GM19239 (cell line): ENCODE measurements around the gene ZNF23.
"Not testable (repeated sequence)": the region's sequence is repeated elsewhere in the genome, so short reads cannot be mapped to it uniquely, and the experiment has no call there.

Experiments
- DNase-seq: peaks from one replicate; pipeline ENCODE4 v3.0.0; 2011; ENCODE audit warnings: low spot score; ENCODE audit not compliant: insufficient read length
- FAIRE-seq: peaks from 2 replicates; lab custom pipeline; 2011; peaks lifted over from hg19 to GRCh38; lab: Jason Lieb, UNC

The ZNF23 gene

DNA sequence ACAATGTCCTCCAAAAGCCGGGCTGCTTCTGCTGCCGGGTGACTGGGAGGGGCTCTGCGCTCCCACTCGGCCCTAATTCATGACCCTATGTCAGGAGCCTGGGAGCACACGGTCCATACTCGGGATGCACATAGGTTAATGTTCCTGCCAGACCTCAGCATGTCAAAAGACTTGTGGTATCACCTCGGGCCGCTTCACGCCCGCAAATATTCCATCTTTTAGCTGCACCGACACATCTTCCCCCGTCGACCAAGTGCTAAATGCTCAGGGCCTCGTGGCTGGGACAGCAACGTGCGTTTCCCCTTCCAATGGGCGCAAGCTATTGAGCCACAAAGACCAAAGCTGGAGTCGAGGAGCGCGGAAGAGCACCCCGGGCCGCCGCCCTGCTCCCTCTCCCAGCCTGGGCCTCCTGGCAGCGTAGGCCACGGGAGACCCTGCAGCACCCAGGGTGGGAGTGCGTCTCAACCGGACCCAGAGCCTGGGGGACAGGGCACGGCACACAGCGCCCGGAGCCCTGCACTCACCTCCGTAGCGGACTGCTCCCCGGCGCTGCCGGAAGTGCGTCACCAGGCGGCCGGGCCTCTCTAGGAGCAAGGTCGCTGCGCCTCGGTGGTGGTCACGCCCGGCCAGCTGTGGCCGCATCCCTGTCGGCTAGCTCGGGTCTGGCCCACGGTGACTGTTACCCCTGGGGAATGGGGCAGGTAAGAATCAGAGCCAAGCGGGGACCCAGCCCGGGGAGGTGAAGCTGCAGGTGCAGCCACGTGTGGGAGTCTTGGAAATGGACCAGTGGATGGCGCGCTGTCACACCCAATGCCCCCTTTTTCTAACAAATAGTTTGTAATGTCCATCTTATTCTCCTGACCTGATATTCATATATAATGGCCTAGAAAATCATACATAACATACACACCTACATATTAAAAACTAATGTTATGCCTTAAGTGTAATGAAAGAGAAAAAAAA, at the start of gene ZNF23:
ZNF23 (minus strand) TSS at position 562 of the 963 bp plus-strand sequence. CDS start 5,451 bp downstream, outside the sequence.
- peak; percentile 94 for DNase-seq
- peak; percentile 87 for FAIRE-seq

DNA sequence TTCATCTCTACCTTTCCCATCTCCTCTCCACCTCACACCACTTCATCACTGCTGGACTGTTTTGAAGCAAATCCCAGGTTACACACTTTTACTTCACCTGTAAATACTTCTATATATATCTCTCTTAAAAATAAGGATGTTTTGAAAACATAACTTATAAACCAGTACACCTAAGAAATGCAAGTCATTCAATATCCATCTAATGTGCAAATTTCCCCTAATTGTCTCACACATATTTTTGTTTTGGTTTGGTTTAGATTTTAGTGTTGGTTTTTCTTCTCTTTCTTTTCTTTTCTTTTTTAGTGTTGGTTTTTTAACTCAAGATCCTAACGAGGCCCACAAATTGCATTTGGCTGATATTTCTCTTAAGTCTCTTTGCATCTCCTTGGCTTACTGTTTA, 45.0 kb upstream of the ZNF23 start:
- FAIRE-seq (no peak), DNase-seq (no peak)

DNA sequence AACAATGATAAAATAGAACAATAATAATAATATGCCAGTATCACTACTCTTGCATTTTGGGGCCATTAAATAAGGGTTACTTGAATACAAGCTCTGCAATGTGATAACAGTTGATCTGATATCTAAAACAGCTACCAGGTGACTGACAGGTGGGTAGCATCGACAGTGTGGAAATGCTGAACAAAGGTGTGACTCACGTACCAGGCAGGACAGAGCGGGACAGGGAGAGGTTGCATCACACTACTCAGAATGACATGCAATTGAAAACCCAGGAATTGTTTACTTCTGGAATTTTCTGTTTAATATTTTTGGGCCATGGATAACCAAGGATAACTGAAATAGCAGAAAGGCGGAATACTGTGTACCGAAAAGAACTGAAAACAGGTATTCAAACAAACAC, 42.9 kb upstream of the ZNF23 start:
- FAIRE-seq: no peak
- no peak for DNase-seq

DNA sequence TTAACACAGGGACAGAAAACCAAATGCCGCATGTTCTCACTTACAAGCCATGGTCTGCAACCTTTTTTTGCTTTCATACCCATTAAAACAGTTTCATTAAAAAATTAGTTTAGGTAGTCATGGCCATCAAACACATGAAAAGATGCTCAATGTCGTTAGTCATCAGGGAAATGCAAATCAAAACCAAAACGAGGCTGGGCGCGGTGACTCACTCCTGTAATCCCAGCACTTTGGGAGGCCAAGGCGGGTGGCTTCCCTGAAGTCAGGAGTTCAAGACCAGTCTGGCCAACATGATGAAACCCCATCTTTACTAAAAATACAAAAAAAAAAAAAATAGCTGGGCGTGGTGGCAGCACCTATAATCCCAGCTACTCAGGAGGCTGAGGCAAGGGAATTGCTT, 42.0 kb upstream of the ZNF23 start:
- not testable (repeated sequence) for FAIRE-seq, DNase-seq

DNA sequence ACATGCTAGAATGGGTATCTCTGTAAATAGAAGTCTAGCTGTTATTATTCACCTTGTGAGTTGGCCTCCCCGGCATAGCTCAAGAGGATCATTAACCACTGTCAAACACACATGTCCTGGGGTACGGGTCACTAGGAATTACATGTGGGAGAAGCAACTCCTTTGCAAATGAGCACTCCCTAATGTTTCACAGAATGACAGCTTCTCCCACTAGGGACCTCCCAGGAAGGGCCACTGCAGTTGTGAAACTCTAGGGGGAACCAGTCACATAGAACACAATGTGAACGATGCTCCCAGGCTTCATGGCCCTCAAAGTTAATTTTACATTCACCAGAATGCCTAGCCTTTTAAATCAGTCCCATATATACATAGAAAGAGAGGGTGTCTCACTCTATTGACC, 39.5 kb upstream of the ZNF23 start:
- DNase-seq (no peak), FAIRE-seq (no peak)

DNA sequence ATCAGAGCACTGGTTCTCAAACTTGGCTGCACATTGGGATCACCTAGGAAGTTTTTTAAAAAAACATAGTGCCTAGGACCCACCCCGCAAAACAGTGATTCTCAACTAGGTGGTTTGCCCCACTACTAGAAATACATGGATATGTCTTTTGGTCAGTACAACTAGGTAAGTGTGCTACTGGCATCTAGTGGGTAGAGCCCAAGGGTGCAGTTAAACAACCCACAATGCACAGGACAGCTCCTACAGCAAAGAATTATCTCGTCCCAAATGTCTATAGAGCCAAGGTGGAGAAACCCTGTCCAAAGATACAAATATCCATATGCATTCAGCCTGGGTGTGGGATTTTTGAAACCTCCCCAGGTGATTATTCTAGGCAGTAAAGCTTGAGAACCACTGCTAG, 38.9 kb upstream of the ZNF23 start:
- no peak for FAIRE-seq
- DNase-seq: no peak

DNA sequence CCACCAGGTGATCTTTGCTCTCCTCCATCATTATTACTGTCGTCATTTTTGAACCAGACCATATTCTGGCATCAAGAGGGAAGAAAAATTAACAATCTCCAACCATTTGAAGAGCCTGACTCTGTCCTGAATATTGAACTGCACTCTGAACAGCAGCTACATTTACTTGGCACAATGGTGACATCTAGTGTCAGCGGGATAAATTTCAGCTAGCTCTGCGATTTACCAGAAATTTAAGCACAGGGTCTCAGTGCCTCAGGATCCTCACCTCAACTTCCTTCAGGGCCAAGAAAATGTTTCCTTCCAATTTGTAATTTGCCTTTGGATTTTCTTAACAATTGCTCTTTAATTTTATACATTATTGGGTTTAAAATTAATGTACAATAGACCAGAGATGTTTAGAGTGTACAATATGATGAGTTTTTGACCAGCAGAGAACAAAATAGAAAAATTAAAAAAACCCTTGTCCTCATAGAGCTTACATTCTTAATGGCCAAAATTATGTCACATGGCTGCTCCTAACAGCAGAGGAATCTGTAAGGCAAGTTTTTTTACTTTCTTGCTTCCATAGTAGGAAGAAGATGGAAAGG, 37.8 kb upstream of the ZNF23 start:
- DNase-seq: peak; percentile 40
- FAIRE-seq: peak; percentile 86

DNA sequence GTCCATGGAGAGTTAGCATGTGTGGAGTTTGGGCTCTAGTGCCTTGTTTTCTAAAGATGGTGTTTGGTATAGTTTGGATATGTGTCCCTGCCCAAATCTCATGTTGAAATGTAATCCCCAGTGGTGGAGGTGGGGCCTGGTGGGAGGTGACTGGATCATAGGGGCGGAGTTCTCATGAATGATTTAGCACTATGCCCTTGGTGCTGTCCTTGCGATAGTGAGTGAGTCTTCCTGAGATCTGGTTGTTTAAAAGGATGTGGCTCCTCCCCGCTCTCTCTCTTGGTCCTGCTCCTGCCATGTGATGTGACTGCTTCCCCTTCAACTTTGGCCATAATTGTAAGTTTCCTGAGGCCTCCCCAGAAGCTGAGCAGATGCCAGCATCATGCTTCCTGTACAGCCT, 36.0 kb upstream of the ZNF23 start:
- FAIRE-seq (no peak), DNase-seq (no peak)

DNA sequence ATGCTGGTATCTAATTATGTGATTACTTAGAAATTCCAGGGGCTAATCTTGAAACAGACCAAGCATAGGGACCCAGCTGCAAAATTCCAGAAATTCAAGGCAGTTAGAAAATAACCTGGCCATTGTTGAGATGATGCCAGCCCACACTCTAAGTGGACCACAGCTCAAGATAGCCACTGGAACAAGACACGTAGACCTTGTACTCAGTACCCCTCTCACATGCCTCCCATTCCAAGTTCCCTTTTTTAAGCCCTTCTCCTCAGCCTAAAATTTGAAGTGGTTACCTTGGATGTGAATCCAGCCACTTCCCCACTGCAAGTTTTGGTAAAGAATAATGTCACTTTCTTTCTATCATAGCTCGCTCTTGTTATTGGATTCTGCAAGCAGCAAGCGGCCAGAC, 31.2 kb upstream of the ZNF23 start:
- no peak for FAIRE-seq

DNA sequence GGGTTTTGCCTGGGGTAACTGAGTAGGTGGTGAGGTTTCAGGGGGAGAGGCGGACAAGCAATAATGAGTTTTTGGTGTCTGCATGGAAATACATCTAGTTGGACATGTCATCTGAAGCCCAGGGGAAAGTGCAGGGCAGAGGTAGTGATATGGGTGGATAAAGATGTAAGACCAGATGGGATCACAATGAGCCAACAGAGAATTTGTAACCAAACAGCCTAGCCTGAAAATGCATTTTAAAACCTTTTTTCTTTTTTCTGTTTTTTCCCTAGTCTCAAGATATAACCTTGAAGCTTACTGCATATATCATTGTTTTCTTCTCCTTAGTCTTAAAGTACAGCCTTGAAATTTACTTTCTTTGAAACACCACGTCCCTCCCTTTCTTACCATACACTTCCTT, 30.7 kb upstream of the ZNF23 start:
- FAIRE-seq (no peak), DNase-seq (no peak)

More for the DNA sequence above, 31.2 kb upstream of the ZNF23 start:
- no peak for DNase-seq

DNA sequence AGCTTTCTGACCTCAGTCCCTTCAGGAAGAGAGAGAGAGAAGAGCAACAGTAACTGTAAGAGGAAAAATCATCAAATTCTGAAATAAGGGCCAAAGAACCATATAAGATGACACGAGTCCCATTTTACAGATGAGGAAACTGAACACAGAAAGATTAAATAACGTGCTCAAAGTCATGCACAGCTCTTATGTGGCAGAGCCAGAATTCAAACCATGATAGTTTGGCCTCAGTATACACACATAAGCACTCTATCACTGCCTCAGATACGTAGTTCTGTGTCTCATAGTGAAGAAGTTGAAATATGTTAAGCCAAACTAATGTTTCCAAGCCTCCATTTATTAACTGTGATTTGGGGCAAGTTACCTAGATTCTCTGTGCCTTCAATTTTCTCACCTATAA, 29.0 kb upstream of the ZNF23 start:
- FAIRE-seq (no peak), DNase-seq (no peak)

DNA sequence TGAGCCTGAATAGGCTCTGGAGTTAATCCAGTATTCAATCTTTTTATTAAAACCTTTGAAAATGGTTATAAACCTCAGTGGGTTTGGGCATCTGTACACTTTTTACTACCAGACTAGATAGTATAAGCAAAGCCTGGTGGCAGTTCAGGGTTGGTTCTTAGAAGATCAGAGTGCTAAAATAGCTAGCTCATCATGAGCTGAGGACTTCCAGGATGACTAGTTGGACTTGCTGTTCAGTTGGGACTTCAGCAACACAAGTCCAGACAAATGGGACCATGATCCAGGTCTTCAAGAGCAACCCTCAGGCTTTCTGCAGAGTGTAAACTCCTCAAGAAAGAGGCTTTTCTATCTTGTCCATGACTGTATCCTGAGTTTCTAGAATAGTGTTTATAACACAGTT, 28.3 kb upstream of the ZNF23 start:
- no peak for FAIRE-seq

DNA sequence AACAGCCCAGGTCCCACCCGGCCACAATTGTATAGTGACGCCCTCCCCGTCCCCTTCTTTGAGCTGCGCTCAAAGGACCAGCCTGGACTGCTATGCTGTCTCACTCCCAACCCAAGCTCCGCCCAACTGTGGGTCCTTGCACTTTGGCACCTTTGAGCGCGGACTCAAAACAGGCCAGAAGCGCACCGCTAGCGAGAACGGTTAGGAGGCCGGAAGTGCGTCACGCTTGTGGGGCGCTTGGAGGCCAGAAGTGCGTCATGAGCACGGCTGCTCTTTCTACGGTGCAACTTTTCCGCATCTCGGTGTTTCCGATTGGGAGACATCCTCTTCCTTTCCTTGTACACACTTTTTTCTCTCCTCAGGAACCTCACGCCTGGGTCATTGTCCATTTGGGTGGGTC, 27.1 kb upstream of the ZNF23 start, which contains the start of gene ZNF19:
ZNF19 (minus strand) TSS at position 203 of the 400 bp plus-strand sequence. CDS start 7,210 bp downstream, outside the sequence.
- DNase-seq (no peak), FAIRE-seq (no peak)

More for the DNA sequence above, 28.3 kb upstream of the ZNF23 start:
- DNase-seq: no peak

DNA sequence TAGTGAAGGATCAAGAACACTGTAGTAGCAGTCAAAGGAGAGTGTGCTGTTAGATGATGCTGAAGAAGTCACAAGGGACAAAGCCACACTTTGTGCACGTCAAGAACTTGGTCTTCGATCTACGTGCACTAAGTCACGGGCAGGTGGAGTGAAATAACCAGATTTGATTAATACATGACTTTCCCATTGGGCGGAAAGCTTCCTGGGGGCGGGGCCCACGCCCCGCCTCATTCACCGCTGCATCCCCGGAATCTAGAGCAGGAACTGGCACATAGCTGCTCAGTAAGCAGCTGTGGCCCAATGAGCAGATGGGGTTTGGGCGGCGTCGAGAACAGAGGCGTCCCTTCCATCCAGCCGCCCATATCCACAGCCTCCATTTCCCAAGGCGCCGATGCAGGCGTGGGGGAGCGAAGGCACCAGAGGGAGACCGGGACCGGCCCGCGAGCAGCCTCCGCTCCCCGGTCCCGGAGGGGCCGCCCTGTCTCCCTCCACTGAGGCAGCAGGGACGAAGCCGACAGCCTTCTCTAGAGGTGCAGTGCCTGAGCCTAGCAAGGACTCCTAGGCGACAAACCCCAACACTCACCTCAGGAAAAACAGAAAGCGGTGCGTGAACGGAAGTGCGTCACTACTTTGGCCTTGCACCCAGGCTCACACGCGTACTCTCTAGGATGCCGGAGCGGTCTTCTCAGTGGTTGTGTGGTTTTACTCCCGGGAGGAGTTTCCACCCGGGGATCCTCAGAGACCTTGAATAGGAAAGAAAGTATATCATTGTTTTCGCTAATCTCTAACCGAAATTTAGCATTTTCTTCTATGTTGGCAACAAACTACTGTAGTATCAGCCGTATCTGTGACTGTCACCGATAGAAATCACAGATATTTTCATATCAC, 22.2 kb upstream of the ZNF23 start:
- DNase-seq: peak; percentile 66
- FAIRE-seq: peak; percentile 99

DNA sequence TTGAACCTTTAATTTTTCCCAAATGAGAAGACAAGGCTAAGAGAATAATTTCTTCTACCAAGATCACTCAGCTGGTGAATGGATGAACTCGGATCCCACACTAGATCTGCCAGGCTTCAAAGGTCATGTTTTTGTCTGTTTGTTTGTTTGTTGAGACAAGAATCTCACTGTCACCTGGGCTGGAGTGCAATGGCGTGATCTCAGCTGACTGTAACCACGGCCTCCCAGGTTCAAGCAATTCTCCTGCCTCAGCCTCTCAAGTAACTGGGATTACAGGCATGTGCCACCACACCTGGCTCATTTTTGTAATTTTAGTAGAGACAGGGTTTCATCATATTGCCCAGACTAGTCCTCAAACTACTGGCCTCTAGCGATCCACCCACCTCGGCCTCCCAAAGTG, 20.5 kb upstream of the ZNF23 start:
- FAIRE-seq (no peak), DNase-seq (no peak)

DNA sequence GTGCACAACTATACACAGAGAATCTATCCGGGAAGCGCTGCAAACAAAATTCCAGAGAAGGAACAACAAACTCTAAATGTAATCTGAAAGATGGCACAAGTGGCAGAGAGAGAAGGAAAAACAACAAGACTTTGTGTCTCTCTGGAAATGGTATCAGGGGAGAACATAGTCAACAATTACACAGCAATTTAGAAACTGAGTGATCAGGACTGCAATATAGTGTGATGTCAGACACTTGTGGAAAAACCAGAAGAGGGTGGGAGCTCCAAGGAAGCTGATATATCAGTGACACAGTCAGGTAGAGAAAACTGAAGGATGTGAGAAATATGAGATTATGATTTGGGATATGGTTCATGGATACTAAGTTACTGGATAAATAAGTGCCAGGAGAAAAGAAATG, 18.9 kb upstream of the ZNF23 start:
- FAIRE-seq (no peak), DNase-seq (no peak)

DNA sequence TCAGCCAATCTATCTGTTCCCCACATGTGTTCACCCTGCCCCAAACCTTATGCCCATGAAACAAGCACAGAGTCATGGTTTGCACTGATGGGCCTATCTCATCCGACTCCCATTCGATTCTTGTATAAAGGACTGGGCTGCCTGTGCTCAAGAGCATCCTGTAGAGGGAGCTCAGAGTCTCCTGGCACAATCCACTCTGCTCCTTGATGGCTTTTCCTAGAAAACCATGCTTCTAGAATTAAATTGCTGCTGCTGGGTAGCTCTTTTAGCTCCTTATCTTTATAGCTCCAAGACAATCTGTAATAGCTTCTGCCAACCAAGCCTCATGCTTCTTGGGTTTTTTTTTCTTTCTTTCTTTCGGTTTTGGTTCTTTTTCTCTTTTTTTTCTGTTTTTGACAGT, 17.4 kb upstream of the ZNF23 start:
- FAIRE-seq: no peak

DNA sequence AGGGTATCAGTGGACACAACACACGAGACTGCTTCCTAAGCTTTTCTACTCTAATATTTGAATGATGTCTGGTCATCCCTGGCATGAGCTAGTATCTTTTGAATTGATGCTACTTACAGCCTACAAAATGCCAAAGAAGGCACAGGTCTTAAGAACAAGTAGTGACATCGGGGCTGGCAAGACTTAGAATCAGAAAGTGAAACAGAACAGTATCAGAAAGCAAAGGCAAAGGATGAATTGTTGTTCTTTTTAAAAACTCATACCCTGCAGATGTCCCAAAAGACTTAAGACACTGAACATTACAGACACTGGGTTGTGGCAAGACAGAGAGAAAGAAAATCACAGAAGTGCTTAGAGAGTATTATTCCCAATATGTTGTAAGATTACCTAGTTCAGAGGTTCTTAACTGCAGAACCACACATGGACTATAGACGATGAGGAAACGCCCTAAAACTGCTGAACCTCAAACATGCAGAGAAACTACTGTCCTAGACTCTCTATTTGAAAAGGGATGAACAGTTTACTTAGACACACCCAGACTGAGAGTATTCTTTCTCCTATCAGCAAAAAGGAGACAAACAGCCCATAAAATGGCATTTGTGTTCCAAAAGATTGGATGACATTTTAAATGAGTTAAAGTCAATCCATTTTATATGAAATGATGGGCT, 14.5 kb upstream of the ZNF23 start:
- DNase-seq (no peak), FAIRE-seq (no peak)

More for the DNA sequence above, 17.4 kb upstream of the ZNF23 start:
- no peak for DNase-seq

DNA sequence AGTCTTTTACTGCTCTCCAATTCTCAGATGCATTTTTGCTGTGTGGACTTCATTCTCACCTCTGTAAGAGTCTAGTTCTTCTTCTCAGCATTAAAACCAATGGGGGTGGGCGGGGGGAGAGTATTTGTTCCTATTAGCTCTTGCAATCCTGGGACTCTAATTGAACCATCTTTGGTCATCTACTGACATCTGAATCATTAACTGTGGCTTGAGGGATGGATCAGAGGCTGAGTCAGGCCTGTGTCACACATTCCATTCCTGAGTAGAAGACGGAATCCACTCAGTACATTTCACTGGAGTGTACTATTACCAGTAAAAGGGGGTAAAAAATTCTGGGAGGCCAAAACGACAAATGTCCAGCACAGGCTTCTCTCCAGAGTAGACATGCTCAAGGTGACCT, 12.8 kb upstream of the ZNF23 start:
- no peak for DNase-seq
- no peak for FAIRE-seq

DNA sequence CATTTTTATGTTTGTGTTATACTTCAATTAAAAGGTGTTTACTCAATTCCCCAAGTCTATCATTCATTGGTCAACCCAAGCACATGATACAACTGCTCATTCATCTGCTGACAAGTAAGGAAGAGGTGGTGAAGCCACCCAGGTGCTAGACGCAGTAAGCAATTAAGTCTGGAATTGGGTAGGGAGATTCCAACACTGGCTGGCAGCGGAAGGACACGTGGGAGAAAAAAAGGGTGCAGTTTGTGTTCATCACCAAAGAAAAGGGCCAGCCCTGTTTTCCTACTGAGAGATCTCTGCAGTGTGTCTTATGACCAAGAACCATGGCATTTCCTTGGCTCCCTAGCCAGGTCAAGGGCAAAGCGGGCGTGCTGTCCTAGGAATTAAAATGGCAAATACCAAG, 11.8 kb upstream of the ZNF23 start:
- DNase-seq (no peak), FAIRE-seq (no peak)
